GM12891 (cell line): ENCODE measurements around the gene BANF1.

ENCODE experiments used
- PAX5 ChIP-seq: IDR thresholded peaks from 2 replicates; pipeline ENCODE4 v1.6.1; 2011; ENCODE audit warnings: low read length, moderate library complexity, mild to moderate bottlenecking; ENCODE audit not compliant: insufficient read depth, severe bottlenecking
- POLR2A ChIP-seq: IDR thresholded peaks from 2 replicates; pipeline ENCODE4 v1.6.1; 2011; ENCODE audit warnings: low read depth, low read length, control low read depth
- POLR2AphosphoS5 ChIP-seq: IDR thresholded peaks from 2 replicates; pipeline ENCODE4 v1.6.1; 2011; ENCODE audit warnings: low read depth, low read length, control low read depth
- POU2F2 ChIP-seq: IDR thresholded peaks from 2 replicates; pipeline ENCODE4 v1.6.1; 2011; ENCODE audit warnings: low read depth, mild to moderate bottlenecking, control low read depth, low read length, moderate library complexity
- SPI1 ChIP-seq: IDR thresholded peaks from 2 replicates; pipeline ENCODE4 v1.6.1; 2011; ENCODE audit warnings: low read depth, low read length, control low read depth
- TAF1 ChIP-seq: IDR thresholded peaks from 2 replicates; pipeline ENCODE4 v1.6.1; 2011; ENCODE audit warnings: low read depth, low read length, control low read depth

- no peak for TF ChIP-seq SPI1
- TF ChIP-seq TAF1, result no peak
- no peak for TF ChIP-seq POLR2AphosphoS5
- no peak for TF ChIP-seq POLR2A
- no peak for TF ChIP-seq PAX5
- no peak for TF ChIP-seq POU2F2
These were observed 42.9 kb downstream of the BANF1 start for GRCh38 chr11:66045177-66045639.
